Nephron (organoid): Measurements from ENCODE around the gene ALPK3.

Source experiments
- H3K27ac Mint-ChIP-seq, 3 experiments: 2 replicates each; pipeline ENCODE4 v1.8.0; 2020; ENCODE audit warnings: mixed read lengths in 3 of 3, mild to moderate bottlenecking in 2 of 3, moderate library complexity in 1 of 3
- H3K27me3 Mint-ChIP-seq: 2 replicates; pipeline ENCODE4 v1.8.0; 2021; ENCODE audit warnings: low read depth, mild to moderate bottlenecking, moderate library complexity, mixed read lengths
- H3K36me3 Mint-ChIP-seq: 2 replicates; pipeline ENCODE4 v1.8.0; 2020; ENCODE audit warnings: low read depth, mixed read lengths
- H3K4me1 Mint-ChIP-seq: 2 replicates; pipeline ENCODE4 v1.8.0; 2020; ENCODE audit warnings: mixed read lengths
- H3K4me3 Mint-ChIP-seq, 3 experiments: 2 replicates each; pipeline ENCODE4 v1.8.0; 2020; ENCODE audit warnings: mild to moderate bottlenecking in 3 of 3, mixed read lengths in 3 of 3, moderate library complexity in 2 of 3
- H3K9me3 Mint-ChIP-seq: 2 replicates; pipeline ENCODE4 v1.8.0; 2020; ENCODE audit warnings: mixed read lengths
- TF ChIP-seq, protein P1 (sequence below), 3 experiments: fragments of 200-600 bp; sonication (generic); IDR thresholded peaks; one replicate each; pipeline ENCODE4 v1.5.0; 2021; ENCODE audit warnings: antibody characterized with exemption in 3 of 3; ENCODE audit not compliant: unreplicated experiment in 3 of 3

ALPK3 gene

DNA sequence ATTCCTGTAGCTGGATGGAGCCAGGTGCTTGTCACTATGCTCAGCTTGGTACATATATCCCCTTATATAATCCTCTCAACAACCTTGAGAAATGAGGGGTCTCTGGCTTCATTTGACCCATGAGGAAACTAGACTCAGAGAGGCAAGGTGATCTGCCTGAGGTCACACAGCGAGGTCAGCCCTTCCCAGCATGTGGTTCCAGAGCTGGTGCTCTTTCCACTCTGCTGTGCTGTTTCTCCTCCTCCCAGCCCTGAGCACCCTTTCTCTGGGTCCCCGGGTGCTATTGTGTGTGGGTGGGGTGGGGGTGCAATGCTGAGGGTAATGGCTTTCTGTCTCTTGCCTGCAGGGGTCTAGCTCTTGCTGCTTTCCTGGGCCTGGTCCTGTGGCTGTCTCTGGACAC lies 86.6 kb downstream of the ALPK3 start:
- peaks cover 12% of the 10 kb centered on the region for H3K27me3 Mint-ChIP-seq
- no peak overlapping the region for H3K4me3 Mint-ChIP-seq
- no peaks in the 10 kb centered on the region for H3K36me3 Mint-ChIP-seq
- peaks cover 10% of the 10 kb centered on the region for H3K9me3 Mint-ChIP-seq
- H3K4me1 Mint-ChIP-seq = peaks cover 20% of the 10 kb centered on the region
- TF ChIP-seq, protein P1, sequence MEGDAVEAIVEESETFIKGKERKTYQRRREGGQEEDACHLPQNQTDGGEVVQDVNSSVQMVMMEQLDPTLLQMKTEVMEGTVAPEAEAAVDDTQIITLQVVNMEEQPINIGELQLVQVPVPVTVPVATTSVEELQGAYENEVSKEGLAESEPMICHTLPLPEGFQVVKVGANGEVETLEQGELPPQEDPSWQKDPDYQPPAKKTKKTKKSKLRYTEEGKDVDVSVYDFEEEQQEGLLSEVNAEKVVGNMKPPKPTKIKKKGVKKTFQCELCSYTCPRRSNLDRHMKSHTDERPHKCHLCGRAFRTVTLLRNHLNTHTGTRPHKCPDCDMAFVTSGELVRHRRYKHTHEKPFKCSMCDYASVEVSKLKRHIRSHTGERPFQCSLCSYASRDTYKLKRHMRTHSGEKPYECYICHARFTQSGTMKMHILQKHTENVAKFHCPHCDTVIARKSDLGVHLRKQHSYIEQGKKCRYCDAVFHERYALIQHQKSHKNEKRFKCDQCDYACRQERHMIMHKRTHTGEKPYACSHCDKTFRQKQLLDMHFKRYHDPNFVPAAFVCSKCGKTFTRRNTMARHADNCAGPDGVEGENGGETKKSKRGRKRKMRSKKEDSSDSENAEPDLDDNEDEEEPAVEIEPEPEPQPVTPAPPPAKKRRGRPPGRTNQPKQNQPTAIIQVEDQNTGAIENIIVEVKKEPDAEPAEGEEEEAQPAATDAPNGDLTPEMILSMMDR (IDR thresholded peaks at IDR 0.05; ENCODE audit: unreplicated experiment in 3 of 3) = no peak
- peak overlapping the region in 1 of 3 experiments; percentile 83 for H3K27ac Mint-ChIP-seq

DNA sequence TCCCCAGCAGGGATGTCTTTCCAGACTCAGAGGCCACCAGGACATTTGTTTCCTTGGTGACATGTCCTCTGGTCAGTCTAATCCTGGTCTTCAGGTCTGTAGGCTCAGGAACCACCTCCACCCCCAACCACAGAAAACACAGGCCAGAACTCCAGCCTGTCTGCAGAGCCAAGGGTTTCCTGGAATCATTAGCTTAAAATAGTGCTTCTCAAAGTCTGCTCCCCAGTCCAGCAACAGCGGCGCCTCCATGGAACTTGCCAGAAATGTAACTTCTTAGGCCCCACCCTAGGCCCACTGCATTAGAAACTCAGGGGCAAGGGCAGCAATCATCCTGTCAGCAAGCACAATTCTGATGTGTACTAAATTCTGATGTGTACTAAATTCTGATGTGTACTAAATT lies 87.3 kb downstream of the ALPK3 start:
- H3K36me3 Mint-ChIP-seq = no peaks in the 10 kb centered on the region
- no peak overlapping the region for H3K4me3 Mint-ChIP-seq
- peaks cover 12% of the 10 kb centered on the region for H3K27me3 Mint-ChIP-seq
- H3K9me3 Mint-ChIP-seq = peaks cover 6% of the 10 kb centered on the region
- peaks cover 27% of the 10 kb centered on the region for H3K4me1 Mint-ChIP-seq
- H3K27ac Mint-ChIP-seq = peak overlapping the region in 2 of 3 experiments; percentile 79 to 83
- TF ChIP-seq, protein P1 (IDR thresholded peaks at IDR 0.05; ENCODE audit: unreplicated experiment in 3 of 3) = no peak

DNA sequence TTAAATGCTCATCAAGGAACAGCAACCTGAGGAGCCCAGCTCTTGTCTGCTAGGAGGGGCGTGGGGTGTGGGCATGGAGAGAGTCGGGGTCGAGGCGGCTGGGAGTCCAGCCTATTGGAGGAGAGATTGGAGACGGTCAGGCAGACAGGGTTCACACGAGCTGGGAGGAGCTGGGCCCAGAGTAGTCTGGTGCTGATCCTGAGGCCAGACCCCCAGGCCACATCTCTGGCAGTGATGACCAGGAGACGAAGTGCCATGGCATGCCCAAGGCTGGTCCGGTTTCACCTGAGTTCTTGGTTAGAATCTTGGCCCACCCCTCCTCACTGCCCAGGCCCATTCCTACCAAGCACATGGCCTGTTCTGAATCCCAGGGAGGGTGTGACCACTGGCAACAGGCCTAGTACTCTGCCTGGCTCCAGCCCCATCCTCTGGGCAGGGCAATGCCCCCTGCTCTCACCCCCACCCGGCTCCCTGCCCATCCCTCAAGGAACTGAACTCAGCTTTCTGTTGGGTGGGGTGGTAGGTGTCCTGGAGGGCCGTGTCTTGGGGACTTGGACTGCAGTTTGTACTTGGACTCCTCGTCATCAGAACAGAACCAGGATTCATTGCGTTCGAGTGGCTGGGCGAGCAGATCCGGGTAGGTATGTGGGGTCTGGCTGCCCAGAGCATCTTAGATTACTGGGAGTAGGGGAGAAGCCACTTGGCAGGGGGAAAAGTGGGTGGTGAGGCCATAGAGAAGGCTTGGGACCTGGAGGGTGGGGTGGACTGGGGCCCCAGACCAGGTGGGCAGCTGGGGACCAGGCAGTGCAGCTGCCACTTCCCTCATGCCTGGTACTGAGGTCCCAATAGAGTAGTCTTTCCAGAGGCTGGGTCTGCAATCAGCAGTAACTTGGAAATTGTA lies 88.1 kb downstream of the ALPK3 start:
- no peak overlapping the region for H3K4me3 Mint-ChIP-seq
- TF ChIP-seq, protein P1 (IDR thresholded peaks at IDR 0.05; ENCODE audit: unreplicated experiment in 3 of 3) = no peak
- peaks cover 3% of the 10 kb centered on the region for H3K9me3 Mint-ChIP-seq
- H3K27ac Mint-ChIP-seq = peak overlapping the region in 2 of 3 experiments; percentile 64 to 83
- peaks cover 28% of the 10 kb centered on the region for H3K4me1 Mint-ChIP-seq
- peaks cover 4% of the 10 kb centered on the region for H3K27me3 Mint-ChIP-seq
- H3K36me3 Mint-ChIP-seq = no peaks in the 10 kb centered on the region

DNA sequence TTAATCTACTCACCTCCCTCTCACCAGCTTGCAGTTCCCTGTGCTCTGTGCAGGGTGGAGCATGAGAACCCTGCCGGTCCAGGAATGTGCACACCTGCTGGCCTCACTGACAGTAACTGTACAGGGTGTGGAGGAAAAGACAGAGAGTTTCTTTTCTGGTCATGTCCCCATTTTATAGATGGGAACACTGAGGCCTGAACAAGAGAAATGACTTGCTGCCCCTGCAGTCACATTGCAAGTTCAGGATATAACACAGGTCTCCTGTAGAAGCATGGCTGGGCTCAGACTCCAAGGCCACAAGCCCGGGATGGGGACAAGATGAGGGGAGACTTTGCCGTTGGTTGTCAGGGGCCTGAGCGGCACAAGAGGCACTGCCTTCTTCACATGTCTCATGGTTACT lies 90.6 kb downstream of the ALPK3 start:
- H3K9me3 Mint-ChIP-seq = peaks cover 3% of the 10 kb centered on the region
- TF ChIP-seq, protein P1 (IDR thresholded peaks at IDR 0.05; ENCODE audit: unreplicated experiment in 3 of 3) = no peak
- peaks cover 48% of the 10 kb centered on the region for H3K4me1 Mint-ChIP-seq

DNA sequence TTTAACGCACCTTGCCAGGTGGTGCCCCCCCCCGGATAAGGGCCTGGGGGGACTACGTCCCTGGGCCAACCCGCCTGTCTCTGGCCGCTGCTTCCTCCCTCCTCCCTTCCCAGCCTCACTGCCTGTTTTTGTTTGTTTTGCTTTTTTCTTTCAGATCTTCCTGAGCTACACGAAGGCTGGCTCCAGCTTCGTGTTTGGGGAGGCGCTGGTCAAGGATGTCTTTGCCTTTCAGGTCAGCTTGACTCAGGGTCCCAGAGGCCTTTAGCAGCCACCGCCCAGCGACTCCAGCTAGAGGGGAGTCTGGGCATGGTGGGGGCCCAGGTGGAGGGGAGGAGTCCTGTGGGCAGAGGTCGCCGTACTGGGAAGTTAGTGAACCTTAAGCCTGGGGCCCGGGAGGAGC lies 91.4 kb downstream of the ALPK3 start:
- no peaks in the 10 kb centered on the region for H3K36me3 Mint-ChIP-seq
- H3K4me1 Mint-ChIP-seq = peaks cover 50% of the 10 kb centered on the region
- peak overlapping the region in 1 of 3 experiments; percentile 22 for H3K4me3 Mint-ChIP-seq
- H3K27me3 Mint-ChIP-seq = peaks cover 4% of the 10 kb centered on the region
- H3K9me3 Mint-ChIP-seq = peaks cover 3% of the 10 kb centered on the region
- TF ChIP-seq, protein P1 (IDR thresholded peaks at IDR 0.05; ENCODE audit: unreplicated experiment in 3 of 3) = no peak
- peak overlapping the region; percentile 39 to 87 (median 86) for H3K27ac Mint-ChIP-seq

More for the DNA sequence above, 90.6 kb downstream of the ALPK3 start:
- Mint-ChIP-seq H3K27me3 (peaks cover 4% of the 10 kb centered on the region), H3K4me3 (no peak overlapping the region), H3K27ac (no peak overlapping the region), H3K36me3 (no peaks in the 10 kb centered on the region)
